ENCODE measurements around the gene ZNF157. TPM values are rescaled to one million over a fixed set of nuclear protein-coding genes. Genes with fewer than 3 reads are reported as not detected.

ZNF157 gene
- total RNA-seq, 1 experiment from 2014 or later: 0.81 TPM

DNA sequence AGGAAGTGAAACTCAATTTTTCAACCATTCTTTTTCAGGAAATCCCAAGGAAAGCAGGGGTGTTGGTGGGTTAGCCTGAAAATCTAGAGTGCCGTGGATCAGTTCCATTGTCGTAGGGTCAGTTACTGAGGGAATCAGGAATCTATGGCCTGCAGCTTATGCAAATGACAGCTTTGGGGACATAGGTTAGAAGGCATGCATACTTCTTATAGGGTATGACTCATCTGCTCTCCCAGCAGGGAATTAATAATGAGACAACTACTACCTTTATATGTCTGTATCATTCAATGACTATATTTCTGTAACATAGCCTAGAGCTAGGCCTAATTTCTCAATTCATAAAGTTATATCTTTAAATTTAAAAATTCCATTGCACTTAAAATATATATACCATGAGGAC lies 76.1 kb downstream of the ZNF157 start:
- no peak overlapping the region for H3T11ph ChIP-seq (ENCODE audit: low read length)

More for the DNA sequence above, 76.1 kb downstream of the ZNF157 start:
- Histone ChIP-seq H2BK15ac (ENCODE audit: low read depth, low read length) (no peak overlapping the region), H4K5ac (ENCODE audit: insufficient read length, low read depth, low read length) (no peak overlapping the region), H3K18ac (ENCODE audit: insufficient read length, low read depth, low read length) (no peak overlapping the region), H4K91ac (ENCODE audit: insufficient read length, low read depth, low read length) (no peak overlapping the region), H3K56ac (ENCODE audit: insufficient read length, low read depth, low read length) (no peak overlapping the region), H3K27me3 (ENCODE audit: insufficient read depth, low read length) (no peaks in the 10 kb centered on the region), H2AFZ (ENCODE audit: low read length) (no peak overlapping the region), H2BK12ac (ENCODE audit: insufficient read length, low read depth, low read length) (no peak overlapping the region), H3K14ac (ENCODE audit: insufficient read depth, low read length) (no peak overlapping the region), H2AK5ac (ENCODE audit: insufficient read length, low read length) (no peak overlapping the region), H3K4me1 (ENCODE audit: insufficient read depth, low read length) (no peaks in the 10 kb centered on the region), H2BK120ac (ENCODE audit: low read depth, low read length, poor library complexity, severe bottlenecking) (no peak overlapping the region), H4K8ac (replicated peaks; ENCODE audit: insufficient read length, low read depth, low read length) (no peak overlapping the region), H3K23ac (ENCODE audit: insufficient read length, low read depth, low read length) (no peak overlapping the region), H3K4me2 (ENCODE audit: insufficient read depth, insufficient read length, low read length) (no peak overlapping the region), H3K27ac (ENCODE audit: insufficient read length, low read depth, low read length) (no peak overlapping the region), H3K9ac (ENCODE audit: extremely low read depth, insufficient read length, low read length) (no peak overlapping the region), H2BK20ac (ENCODE audit: low read depth, low read length, poor library complexity, severe bottlenecking) (no peak overlapping the region), H3K79me1 (ENCODE audit: insufficient read depth, low read depth, low read length, poor library complexity, severe bottlenecking) (no peaks in the 10 kb centered on the region), H3K4ac (ENCODE audit: low read depth, low read length) (no peak overlapping the region), H3K79me2 (ENCODE audit: insufficient read depth, low read length) (no peaks in the 10 kb centered on the region), H3K9me3 (ENCODE audit: control insufficient read depth, low read depth, low read length) (peaks cover 57% of the 10 kb centered on the region), H2BK5ac (ENCODE audit: insufficient read length, low read length) (no peak overlapping the region), H3K23me2 (ENCODE audit: insufficient read length, low read depth, low read length, poor library complexity, severe bottlenecking) (no peaks in the 10 kb centered on the region), H4K20me1 (ENCODE audit: control insufficient read depth, insufficient read depth, insufficient read length) (no peaks in the 10 kb centered on the region)
- Mint-ChIP-seq H3K9me3 (peaks cover 79 to 89% of the 10 kb centered on the region in 2 experiments), H3K27me3 (ENCODE audit: low read depth) (no peaks in the 10 kb centered on the region), H3K36me3 (ENCODE audit: insufficient read depth in 1 of 3, low read depth in 3 of 3) (peaks cover 43 to 50% (median 46%) of the 10 kb centered on the region in 3 experiments), H3K4me3 (no peak overlapping the region), H3K4me1 (no peaks in the 10 kb centered on the region), H3K27ac (no peak overlapping the region)
- WGBS (ENCODE audit: extremely low coverage, insufficient read length, low lambda C conversion rate): no CpG with 5 or more reads among the region's 2 CpGs
- TF ChIP-seq, protein P1, sequence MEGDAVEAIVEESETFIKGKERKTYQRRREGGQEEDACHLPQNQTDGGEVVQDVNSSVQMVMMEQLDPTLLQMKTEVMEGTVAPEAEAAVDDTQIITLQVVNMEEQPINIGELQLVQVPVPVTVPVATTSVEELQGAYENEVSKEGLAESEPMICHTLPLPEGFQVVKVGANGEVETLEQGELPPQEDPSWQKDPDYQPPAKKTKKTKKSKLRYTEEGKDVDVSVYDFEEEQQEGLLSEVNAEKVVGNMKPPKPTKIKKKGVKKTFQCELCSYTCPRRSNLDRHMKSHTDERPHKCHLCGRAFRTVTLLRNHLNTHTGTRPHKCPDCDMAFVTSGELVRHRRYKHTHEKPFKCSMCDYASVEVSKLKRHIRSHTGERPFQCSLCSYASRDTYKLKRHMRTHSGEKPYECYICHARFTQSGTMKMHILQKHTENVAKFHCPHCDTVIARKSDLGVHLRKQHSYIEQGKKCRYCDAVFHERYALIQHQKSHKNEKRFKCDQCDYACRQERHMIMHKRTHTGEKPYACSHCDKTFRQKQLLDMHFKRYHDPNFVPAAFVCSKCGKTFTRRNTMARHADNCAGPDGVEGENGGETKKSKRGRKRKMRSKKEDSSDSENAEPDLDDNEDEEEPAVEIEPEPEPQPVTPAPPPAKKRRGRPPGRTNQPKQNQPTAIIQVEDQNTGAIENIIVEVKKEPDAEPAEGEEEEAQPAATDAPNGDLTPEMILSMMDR (conservative IDR thresholded peaks at IDR 0.05): no peak
- DNase-seq: no peak
